OCI-LY7 (cell line): Measurements from ENCODE around the gene XDH.

ENCODE experiments used
- CTCF ChIP-seq: fragments of 200-600 bp; sonication (generic); conservative IDR thresholded peaks from 2 replicates; pipeline ENCODE4 v1.5.1; 2014; ENCODE audit warnings: mild to moderate bottlenecking, antibody characterized with exemption, low read length, moderate library complexity, mixed read lengths
- EZH2phosphoT487 ChIP-seq: fragments of 200-600 bp; sonication (generic); IDR thresholded peaks from 2 replicates; pipeline ENCODE4 v1.6.1; 2018; ENCODE audit warnings: low read depth, borderline replicate concordance, mild to moderate bottlenecking, mixed run types, antibody characterized with exemption, low read length, moderate library complexity, mixed read lengths

- no peak for TF ChIP-seq CTCF
- TF ChIP-seq EZH2phosphoT487: no peak
Observed at GRCh38 chr2:31397094-31397493, 17.4 kb downstream of the XDH start.
